Adipocyte (in vitro differentiated cells): Measurements from ENCODE around the gene CLSTN2.
A peak's percentile ranks its signal among the peaks of the same experiment; 100 is the strongest.

Experiments used
- DNase-seq: peaks from one replicate; pipeline ENCODE4 v3.0.0-alpha.2; 2015; ENCODE audit warnings: low read depth
- H3K27me3 ChIP-seq: replicated peaks from 2 replicates; pipeline ENCODE4 v1.7.0; 2013; ENCODE audit warnings: mild to moderate bottlenecking, low read length, moderate library complexity; ENCODE audit not compliant: control insufficient read depth, insufficient read depth
- H3K36me3 ChIP-seq: 2 replicates; pipeline ENCODE4 v1.7.0; 2013; ENCODE audit warnings: low read length, mild to moderate bottlenecking, moderate library complexity; ENCODE audit not compliant: control insufficient read depth, insufficient read depth, severe bottlenecking
- H3K4me1 ChIP-seq: 2 replicates; pipeline ENCODE4 v1.7.0; 2013; ENCODE audit warnings: mild to moderate bottlenecking, low read length, moderate library complexity; ENCODE audit not compliant: control insufficient read depth, insufficient read depth
- H3K4me3 ChIP-seq: 2 replicates; pipeline ENCODE4 v1.7.0; 2013; ENCODE audit warnings: mild to moderate bottlenecking, low read length, moderate library complexity
- H3K9ac ChIP-seq: 2 replicates; pipeline ENCODE4 v1.7.0; 2013; ENCODE audit warnings: mild to moderate bottlenecking, low read length, moderate library complexity
- H3K9me3 ChIP-seq: 2 replicates; pipeline ENCODE4 v1.7.0; 2013; ENCODE audit warnings: mild to moderate bottlenecking, low read length, moderate library complexity; ENCODE audit not compliant: control insufficient read depth

The CLSTN2 gene

GRCh38 chr3:139928708-139929505 lies 6.1 kb upstream of the CLSTN2 start:
- H3K36me3 ChIP-seq = no peaks in the 10 kb centered on the region
- H3K9me3 ChIP-seq = no peaks in the 10 kb centered on the region
- no peak overlapping the region for H3K9ac ChIP-seq
- DNase-seq = no peak
- H3K27me3 ChIP-seq = peaks cover 2% of the 10 kb centered on the region
- H3K4me1 ChIP-seq = no peaks in the 10 kb centered on the region
- no peak overlapping the region for H3K4me3 ChIP-seq

- H3K9ac ChIP-seq = no peak overlapping the region
- no peak for DNase-seq
- H3K4me3 ChIP-seq = no peak overlapping the region
- no peaks in the 10 kb centered on the region for H3K36me3 ChIP-seq
- no peaks in the 10 kb centered on the region for H3K9me3 ChIP-seq
- H3K27me3 ChIP-seq = peaks cover 2% of the 10 kb centered on the region
- peaks cover under 1% of the 10 kb centered on the region for H3K4me1 ChIP-seq
Observed at GRCh38 chr3:139930211-139930610, 4.8 kb upstream of the CLSTN2 start.

DNA sequence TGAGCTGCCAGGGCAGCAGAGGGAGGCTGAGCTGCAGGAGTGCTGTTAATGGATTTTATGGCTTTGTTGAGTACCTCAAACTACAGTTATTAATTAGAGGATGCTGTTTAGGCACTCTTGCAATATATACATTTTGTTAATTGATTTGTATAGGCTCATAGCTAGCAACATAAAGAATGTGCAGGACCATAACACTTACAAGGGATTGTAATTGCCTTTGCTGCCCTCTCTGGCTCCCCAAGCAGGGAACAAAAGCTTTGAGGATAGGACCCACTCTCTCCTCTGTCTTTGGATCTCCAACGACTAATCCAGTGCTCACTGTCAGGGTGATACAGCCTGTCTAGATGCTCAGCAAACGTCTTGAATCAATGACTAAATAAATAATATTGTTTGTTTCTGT lies 1.2 kb upstream of the CLSTN2 start:
- Histone ChIP-seq H3K9ac (no peak overlapping the region), H3K9me3 (no peaks in the 10 kb centered on the region), H3K36me3 (no peaks in the 10 kb centered on the region), H3K4me1 (peaks cover 15% of the 10 kb centered on the region), H3K4me3 (no peak overlapping the region), H3K27me3 (peaks cover 11% of the 10 kb centered on the region)
- no peak for DNase-seq

DNA sequence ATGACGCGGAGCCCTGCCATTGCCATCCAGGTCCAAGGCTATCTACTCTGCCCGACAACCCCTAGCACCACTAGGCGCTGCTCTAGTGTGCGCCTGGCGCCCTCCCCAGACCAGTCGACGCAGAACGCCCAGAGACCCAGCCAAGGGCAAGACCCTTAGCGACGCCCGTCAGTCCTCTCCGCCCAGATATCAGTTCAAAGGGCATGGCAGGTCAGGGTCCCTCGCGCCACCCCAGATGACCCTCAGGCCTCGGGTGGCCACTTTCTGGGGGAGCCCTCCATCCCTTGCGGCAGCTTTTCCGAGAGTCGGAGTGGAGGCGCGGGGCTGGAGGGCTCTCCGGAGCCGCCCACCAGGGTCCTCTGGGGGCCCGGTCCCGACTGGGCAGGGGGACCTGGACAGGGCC lies 371 bp upstream of the CLSTN2 start:
- Histone ChIP-seq H3K27me3 (peaks cover 11% of the 10 kb centered on the region), H3K4me1 (peaks cover 15% of the 10 kb centered on the region), H3K9me3 (no peaks in the 10 kb centered on the region), H3K4me3 (peak overlapping the region; percentile 75), H3K9ac (no peak overlapping the region), H3K36me3 (no peaks in the 10 kb centered on the region)
- DNase-seq = peak; percentile 50

DNA sequence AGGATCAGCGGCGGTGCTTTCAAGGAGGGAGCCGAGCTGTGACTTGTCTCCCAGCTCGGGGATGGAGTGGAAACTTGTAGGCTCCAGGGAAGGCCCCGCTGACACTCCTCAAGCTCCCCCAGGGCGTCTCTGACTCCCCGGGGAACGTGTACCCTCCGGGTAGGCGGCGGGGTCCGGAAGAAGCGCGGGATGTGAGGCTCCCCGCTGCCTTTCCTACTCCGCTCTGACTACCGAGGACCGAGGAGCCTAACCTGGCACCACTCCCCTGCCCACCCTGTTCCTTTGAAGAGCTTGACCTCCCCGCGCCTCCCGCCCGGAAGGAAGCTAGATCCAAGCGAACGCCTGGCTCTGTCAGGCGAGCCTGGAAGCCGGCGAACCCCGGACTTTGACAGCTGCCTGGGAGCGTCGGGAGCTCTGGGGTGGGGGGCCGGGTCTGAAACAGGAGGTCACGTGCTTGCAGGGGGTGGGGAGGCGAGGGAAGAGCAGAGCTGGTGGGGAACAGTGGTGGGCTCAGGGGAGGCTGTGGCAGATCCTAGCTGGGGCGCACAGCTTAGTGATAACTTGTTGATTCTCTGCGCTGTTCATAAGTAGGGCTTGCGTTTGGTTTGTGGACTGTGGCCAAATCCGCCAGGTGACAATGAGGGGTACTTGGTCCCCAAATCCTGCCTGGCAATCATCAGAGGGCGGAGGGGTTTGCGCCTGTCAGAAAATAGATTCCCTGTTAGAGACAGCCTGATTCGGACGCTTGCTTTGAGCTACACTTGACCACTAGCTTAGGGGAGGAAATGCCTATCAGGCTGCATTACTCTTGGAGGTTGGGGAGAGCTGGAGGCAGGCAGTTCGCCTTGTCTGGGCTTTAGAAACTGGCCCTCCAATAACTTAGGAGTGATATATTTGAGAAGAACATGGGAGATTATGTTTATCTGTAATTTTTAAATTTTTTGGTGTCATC lies 1.2 kb downstream of the CLSTN2 start:
- peak; percentile 68 for DNase-seq

DNA sequence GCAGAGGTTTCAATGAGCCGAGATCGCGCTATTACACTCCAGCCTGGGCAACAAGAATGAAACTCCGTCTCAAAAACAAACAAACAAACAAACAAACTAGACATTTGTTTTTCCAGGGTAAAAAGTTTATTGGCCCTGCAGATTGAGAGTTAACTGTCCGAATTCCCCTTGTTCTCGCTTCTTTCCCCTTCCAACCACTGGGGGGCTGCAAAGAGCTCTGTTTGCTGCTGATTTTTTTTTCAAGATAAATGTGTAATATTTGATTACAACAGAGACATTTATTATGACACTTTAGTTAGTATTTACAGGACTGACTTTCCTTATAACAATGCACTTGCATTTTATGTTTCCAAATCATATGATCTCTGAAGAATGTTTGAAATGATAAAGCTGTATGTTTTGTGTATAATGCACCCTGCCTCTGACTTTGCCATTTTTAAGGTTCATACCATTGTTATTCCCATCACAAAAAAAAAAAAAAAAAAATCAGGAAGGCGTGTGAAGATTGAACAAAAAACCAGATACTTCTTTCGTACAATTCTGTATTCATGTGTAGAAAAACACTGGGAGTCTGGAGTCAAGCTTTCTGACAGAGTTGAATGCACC lies 2.8 kb downstream of the CLSTN2 start:
- peak; percentile 81 for DNase-seq

More for the DNA sequence above, 1.2 kb downstream of the CLSTN2 start:
- Histone ChIP-seq H3K4me3 (peak overlapping the region; percentile 75), H3K27me3 (peaks cover 11% of the 10 kb centered on the region), H3K9ac (no peak overlapping the region), H3K9me3 (no peaks in the 10 kb centered on the region), H3K36me3 (no peaks in the 10 kb centered on the region), H3K4me1 (peaks cover 21% of the 10 kb centered on the region)

GRCh38 chr3:139939681-139940190 lies 4.8 kb downstream of the CLSTN2 start:
- peaks cover 21% of the 10 kb centered on the region for H3K4me1 ChIP-seq
- DNase-seq = no peak
- H3K9me3 ChIP-seq = no peaks in the 10 kb centered on the region
- H3K9ac ChIP-seq = no peak overlapping the region
- no peak overlapping the region for H3K4me3 ChIP-seq
- peaks cover 19% of the 10 kb centered on the region for H3K27me3 ChIP-seq
- H3K36me3 ChIP-seq = no peaks in the 10 kb centered on the region

More for the DNA sequence above, 2.8 kb downstream of the CLSTN2 start:
- Histone ChIP-seq H3K4me3 (no peak overlapping the region), H3K36me3 (no peaks in the 10 kb centered on the region), H3K9me3 (no peaks in the 10 kb centered on the region), H3K9ac (peak overlapping the region; percentile 1), H3K27me3 (peaks cover 19% of the 10 kb centered on the region), H3K4me1 (peaks cover 21% of the 10 kb centered on the region)

DNA sequence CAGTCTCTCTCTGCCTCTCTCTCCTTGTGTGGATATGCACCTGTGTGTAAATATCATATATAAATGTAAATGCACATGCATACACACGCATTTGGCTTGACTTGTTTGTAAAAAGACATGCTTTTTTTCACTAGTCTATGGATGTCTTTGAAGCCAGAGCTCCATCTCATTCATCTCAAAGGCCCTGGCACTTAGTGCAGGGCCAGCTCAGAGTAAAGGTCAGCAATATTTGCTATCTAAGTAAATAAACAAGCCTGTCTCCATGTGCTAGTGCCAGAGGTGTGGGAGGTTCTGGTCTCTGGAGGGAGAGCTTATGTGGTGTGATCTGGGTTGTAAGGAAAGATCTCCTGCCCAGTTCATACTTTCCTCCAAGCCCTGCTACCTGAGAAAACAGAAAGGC lies 5.6 kb downstream of the CLSTN2 start:
- no peaks in the 10 kb centered on the region for H3K36me3 ChIP-seq
- H3K9ac ChIP-seq = no peak overlapping the region
- H3K9me3 ChIP-seq = no peaks in the 10 kb centered on the region
- H3K27me3 ChIP-seq = peaks cover 19% of the 10 kb centered on the region
- H3K4me3 ChIP-seq = no peak overlapping the region
- peaks cover 17% of the 10 kb centered on the region for H3K4me1 ChIP-seq
- no peak for DNase-seq

DNA sequence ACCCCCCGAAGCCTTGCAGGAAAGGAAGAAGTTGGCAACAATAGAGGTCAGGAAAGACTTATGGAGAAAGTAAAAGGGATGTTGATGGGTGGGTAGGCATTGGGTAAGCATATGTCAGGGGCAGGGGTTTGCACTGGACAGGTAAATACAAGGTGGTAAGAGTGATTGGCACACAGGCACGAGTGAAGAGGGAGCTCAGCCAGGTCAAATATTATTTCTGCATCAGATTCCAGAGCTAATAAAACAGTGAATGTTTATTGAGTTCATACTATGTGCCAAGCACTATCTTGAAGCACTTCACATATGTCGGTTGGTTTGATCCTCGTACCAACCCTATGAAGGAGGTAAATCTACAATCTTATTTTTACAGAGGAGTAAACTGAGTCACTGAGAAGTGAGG lies 6.6 kb downstream of the CLSTN2 start:
- H3K36me3 ChIP-seq = no peaks in the 10 kb centered on the region
- DNase-seq = no peak
- peaks cover 21% of the 10 kb centered on the region for H3K27me3 ChIP-seq
- H3K4me1 ChIP-seq = peaks cover 14% of the 10 kb centered on the region
- no peak overlapping the region for H3K4me3 ChIP-seq
- H3K9ac ChIP-seq = no peak overlapping the region
- peaks cover 3% of the 10 kb centered on the region for H3K9me3 ChIP-seq

DNA sequence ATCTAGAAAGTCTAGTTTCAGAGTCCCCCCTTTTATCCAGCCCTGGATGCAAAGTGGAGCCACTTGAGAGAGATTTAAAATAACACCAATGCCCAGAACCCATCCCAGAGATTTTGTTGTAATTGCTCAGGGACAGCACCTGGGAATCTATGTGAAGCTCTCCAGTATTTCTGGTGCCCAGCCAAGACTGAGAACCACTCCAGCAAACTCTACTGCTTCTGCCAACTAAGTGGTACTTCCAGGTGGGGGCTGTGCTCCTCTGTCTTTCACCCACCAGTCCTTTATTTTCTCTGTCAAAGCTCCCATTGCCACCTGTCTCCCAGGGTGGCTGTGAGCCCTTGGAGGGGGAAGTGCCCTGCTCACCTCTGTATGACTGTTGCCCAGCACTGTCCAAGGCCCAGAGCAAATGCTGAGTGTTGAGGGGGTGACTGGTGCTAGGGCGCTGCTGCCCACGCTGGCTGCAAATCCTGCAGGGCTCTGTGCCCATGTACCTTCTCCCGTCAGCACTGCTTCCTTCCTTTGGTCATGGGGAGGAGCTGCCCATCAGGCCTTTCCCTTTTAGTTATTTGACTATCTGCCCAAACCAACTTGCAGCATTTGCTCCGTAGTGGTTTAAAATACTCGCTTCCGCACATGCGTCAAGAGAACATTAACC lies 9.4 kb downstream of the CLSTN2 start:
- H3K9ac ChIP-seq = no peak overlapping the region
- no peaks in the 10 kb centered on the region for H3K36me3 ChIP-seq
- no peak for DNase-seq
- H3K27me3 ChIP-seq = peaks cover 28% of the 10 kb centered on the region
- H3K4me3 ChIP-seq = no peak overlapping the region
- peaks cover 6% of the 10 kb centered on the region for H3K4me1 ChIP-seq
- H3K9me3 ChIP-seq = peaks cover 10% of the 10 kb centered on the region
